ENCODE results near the gene MLEC. TPM values are rescaled to one million over a fixed set of nuclear protein-coding genes. Genes with fewer than 3 reads are reported as not detected.
A peak's percentile ranks its signal among the peaks of the same experiment; 100 is the strongest.

MLEC gene
- total and polyA plus RNA-seq, 2 of the 13 experiments (the other 11 are each of a cell fraction or from before 2014, with no cell fraction given), result 49.8 to 156 TPM

DNA sequence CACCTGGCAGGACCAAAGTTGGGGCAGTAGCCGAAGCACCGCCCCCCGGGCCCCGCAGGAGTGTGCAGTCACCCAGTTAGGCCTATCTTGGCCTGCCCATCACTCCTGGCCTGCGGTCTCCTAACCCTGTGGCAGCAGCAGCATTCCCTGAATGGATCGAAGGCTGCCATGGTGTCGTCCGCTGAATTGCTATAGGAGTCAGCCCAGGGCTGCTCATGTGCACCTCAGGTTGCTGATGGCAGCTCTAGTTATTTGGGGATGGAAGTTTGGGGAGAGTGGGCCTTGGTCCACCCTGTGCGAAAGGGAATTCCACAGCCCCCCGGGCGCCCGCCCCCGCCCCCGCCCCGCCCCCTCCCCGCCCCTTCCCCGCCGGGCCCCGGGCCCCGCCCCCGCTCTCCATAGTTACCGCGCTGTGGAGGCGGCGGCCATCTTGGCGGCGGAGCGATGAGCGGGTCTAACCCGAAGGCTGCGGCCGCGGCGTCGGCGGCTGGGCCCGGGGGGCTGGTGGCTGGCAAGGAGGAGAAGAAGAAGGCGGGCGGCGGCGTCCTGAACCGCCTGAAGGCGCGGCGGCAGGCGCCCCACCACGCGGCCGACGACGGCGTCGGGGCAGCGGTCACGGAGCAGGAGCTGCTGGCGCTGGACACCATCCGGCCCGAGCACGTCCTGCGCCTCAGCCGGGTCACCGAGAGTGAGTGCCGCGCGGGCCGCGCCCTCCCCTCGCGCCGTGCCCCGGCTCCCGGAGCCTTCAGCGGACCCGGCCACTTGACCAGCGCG is 23.3 kb downstream of the MLEC start, which contains the start of gene UNC119B (continued):
- TF ChIP-seq, protein P1, sequence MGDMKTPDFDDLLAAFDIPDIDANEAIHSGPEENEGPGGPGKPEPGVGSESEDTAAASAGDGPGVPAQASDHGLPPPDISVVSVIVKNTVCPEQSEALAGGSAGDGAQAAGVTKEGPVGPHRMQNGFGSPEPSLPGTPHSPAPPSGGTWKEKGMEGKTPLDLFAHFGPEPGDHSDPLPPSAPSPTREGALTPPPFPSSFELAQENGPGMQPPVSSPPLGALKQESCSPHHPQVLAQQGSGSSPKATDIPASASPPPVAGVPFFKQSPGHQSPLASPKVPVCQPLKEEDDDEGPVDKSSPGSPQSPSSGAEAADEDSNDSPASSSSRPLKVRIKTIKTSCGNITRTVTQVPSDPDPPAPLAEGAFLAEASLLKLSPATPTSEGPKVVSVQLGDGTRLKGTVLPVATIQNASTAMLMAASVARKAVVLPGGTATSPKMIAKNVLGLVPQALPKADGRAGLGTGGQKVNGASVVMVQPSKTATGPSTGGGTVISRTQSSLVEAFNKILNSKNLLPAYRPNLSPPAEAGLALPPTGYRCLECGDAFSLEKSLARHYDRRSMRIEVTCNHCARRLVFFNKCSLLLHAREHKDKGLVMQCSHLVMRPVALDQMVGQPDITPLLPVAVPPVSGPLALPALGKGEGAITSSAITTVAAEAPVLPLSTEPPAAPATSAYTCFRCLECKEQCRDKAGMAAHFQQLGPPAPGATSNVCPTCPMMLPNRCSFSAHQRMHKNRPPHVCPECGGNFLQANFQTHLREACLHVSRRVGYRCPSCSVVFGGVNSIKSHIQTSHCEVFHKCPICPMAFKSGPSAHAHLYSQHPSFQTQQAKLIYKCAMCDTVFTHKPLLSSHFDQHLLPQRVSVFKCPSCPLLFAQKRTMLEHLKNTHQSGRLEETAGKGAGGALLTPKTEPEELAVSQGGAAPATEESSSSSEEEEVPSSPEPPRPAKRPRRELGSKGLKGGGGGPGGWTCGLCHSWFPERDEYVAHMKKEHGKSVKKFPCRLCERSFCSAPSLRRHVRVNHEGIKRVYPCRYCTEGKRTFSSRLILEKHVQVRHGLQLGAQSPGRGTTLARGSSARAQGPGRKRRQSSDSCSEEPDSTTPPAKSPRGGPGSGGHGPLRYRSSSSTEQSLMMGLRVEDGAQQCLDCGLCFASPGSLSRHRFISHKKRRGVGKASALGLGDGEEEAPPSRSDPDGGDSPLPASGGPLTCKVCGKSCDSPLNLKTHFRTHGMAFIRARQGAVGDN (CRISPR knock-in tag; IDR thresholded peaks at IDR 0.05), result peak; percentile 72
- TF ChIP-seq, protein P2, sequence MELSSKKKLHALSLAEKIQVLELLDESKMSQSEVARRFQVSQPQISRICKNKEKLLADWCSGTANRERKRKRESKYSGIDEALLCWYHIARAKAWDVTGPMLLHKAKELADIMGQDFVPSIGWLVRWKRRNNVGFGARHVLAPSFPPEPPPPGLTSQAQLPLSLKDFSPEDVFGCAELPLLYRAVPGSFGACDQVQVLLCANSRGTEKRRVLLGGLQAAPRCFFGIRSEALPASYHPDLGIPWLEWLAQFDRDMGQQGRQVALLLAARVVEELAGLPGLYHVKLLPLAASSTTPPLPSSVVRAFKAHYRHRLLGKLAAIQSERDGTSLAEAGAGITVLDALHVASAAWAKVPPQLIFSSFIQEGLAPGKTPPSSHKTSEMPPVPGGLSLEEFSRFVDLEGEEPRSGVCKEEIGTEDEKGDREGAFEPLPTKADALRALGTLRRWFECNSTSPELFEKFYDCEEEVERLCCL (CRISPR knock-in tag; IDR thresholded peaks at IDR 0.05; ENCODE audit: borderline replicate concordance), result no peak
- TF ChIP-seq PHF8 (CRISPR knock-in tag; IDR thresholded peaks at IDR 0.05), result peak; percentile 61
- TF ChIP-seq YEATS4 (CRISPR knock-in tag; IDR thresholded peaks at IDR 0.05; ENCODE audit: borderline replicate concordance), result peak; percentile 62
- TF ChIP-seq RBFOX2 (IDR thresholded peaks at IDR 0.05; ENCODE audit: low read depth, low read length), result peak; percentile 82
- no peak for TF ChIP-seq FOSL1 (CRISPR knock-in tag; IDR thresholded peaks at IDR 0.05; ENCODE audit: borderline replicate concordance)
- no peak for TF ChIP-seq ZNF256 (CRISPR knock-in tag; conservative IDR thresholded peaks at IDR 0.05)
- peak; percentile 79 for TF ChIP-seq ZNF777 (CRISPR knock-in tag; IDR thresholded peaks at IDR 0.05)
- no peak for TF ChIP-seq NONO (IDR thresholded peaks at IDR 0.05)
- TF ChIP-seq NONO (CRISPR knock-in tag; conservative IDR thresholded peaks at IDR 0.05), result peak; percentile 71; the same call in 1 of the 2 replicates
- TF ChIP-seq, protein P3, sequence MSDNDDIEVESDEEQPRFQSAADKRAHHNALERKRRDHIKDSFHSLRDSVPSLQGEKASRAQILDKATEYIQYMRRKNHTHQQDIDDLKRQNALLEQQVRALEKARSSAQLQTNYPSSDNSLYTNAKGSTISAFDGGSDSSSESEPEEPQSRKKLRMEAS (IDR thresholded peaks at IDR 0.05), result 0 out of 2 replicates have a peak, but pooled peaks have one; percentile 29
- peak; percentile 63; the same call in 1 of the 2 replicates for TF ChIP-seq KDM2A (CRISPR knock-in tag; IDR thresholded peaks at IDR 0.05; ENCODE audit: borderline replicate concordance, low read depth)
- TF ChIP-seq, protein P4, sequence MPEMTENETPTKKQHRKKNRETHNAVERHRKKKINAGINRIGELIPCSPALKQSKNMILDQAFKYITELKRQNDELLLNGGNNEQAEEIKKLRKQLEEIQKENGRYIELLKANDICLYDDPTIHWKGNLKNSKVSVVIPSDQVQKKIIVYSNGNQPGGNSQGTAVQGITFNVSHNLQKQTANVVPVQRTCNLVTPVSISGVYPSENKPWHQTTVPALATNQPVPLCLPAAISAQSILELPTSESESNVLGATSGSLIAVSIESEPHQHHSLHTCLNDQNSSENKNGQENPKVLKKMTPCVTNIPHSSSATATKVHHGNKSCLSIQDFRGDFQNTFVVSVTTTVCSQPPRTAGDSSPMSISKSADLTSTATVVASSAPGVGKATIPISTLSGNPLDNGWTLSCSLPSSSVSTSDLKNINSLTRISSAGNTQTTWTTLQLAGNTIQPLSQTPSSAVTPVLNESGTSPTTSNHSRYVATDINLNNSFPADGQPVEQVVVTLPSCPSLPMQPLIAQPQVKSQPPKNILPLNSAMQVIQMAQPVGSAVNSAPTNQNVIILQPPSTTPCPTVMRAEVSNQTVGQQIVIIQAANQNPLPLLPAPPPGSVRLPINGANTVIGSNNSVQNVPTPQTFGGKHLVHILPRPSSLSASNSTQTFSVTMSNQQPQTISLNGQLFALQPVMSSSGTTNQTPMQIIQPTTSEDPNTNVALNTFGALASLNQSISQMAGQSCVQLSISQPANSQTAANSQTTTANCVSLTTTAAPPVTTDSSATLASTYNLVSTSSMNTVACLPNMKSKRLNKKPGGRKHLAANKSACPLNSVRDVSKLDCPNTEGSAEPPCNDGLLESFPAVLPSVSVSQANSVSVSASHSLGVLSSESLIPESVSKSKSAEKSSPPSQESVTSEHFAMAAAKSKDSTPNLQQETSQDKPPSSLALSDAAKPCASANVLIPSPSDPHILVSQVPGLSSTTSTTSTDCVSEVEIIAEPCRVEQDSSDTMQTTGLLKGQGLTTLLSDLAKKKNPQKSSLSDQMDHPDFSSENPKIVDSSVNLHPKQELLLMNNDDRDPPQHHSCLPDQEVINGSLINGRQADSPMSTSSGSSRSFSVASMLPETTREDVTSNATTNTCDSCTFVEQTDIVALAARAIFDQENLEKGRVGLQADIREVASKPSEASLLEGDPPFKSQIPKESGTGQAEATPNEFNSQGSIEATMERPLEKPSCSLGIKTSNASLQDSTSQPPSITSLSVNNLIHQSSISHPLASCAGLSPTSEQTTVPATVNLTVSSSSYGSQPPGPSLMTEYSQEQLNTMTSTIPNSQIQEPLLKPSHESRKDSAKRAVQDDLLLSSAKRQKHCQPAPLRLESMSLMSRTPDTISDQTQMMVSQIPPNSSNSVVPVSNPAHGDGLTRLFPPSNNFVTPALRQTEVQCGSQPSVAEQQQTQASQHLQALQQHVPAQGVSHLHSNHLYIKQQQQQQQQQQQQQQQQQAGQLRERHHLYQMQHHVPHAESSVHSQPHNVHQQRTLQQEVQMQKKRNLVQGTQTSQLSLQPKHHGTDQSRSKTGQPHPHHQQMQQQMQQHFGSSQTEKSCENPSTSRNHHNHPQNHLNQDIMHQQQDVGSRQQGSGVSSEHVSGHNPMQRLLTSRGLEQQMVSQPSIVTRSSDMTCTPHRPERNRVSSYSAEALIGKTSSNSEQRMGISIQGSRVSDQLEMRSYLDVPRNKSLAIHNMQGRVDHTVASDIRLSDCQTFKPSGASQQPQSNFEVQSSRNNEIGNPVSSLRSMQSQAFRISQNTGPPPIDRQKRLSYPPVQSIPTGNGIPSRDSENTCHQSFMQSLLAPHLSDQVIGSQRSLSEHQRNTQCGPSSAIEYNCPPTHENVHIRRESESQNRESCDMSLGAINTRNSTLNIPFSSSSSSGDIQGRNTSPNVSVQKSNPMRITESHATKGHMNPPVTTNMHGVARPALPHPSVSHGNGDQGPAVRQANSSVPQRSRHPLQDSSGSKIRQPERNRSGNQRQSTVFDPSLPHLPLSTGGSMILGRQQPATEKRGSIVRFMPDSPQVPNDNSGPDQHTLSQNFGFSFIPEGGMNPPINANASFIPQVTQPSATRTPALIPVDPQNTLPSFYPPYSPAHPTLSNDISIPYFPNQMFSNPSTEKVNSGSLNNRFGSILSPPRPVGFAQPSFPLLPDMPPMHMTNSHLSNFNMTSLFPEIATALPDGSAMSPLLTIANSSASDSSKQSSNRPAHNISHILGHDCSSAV (CRISPR knock-in tag; IDR thresholded peaks at IDR 0.05; ENCODE audit: borderline replicate concordance), result no peak
- TF ChIP-seq AGO2 (optimal IDR thresholded peaks at IDR 0.05; ENCODE audit: low read depth, low read length), result peak; percentile 69
